Measurements from ENCODE around the gene COPS4.
"Not testable (repeated sequence)": the region's sequence is repeated elsewhere in the genome, so short reads cannot be mapped to it uniquely, and the experiment has no call there.

Gene COPS4

GRCh38 chr4:83034630-83035494 is at the start of gene COPS4:
COPS4 (plus strand) TSS chr4:83035183; CDS start chr4:83035225, 42 bp downstream.
- DNase-seq (ENCODE audit: extremely low read depth in 1 of 2, low read depth in 1 of 2) = peak; percentile 87 to 96

DNA sequence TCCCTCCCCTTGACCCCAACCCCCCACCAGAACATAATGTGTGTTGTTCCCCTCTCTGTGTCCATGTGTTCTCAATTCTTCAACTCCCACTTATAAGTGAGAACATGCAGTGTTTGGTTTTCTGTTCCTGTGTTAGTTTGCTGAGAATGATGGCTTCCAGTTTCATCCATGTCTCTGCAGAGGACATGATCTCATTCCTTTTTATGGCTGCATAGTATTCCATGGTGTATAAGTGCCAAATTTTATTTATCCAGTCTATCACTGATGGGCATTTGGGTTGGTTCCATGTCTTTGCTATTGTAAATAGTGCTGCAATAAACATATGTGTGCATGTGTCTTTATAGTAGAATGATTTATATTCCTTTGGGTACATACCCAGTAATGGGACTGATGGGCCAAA is 47.5 kb upstream of the COPS4 start:
- not testable (repeated sequence) for DNase-seq (ENCODE audit: extremely low read depth in 1 of 2, low read depth in 1 of 2)

- no peak for DNase-seq (ENCODE audit: extremely low read depth in 1 of 2, low read depth in 1 of 2)
These were observed 46.6 kb upstream of the COPS4 start for GRCh38 chr4:82988323-82988832.

DNA sequence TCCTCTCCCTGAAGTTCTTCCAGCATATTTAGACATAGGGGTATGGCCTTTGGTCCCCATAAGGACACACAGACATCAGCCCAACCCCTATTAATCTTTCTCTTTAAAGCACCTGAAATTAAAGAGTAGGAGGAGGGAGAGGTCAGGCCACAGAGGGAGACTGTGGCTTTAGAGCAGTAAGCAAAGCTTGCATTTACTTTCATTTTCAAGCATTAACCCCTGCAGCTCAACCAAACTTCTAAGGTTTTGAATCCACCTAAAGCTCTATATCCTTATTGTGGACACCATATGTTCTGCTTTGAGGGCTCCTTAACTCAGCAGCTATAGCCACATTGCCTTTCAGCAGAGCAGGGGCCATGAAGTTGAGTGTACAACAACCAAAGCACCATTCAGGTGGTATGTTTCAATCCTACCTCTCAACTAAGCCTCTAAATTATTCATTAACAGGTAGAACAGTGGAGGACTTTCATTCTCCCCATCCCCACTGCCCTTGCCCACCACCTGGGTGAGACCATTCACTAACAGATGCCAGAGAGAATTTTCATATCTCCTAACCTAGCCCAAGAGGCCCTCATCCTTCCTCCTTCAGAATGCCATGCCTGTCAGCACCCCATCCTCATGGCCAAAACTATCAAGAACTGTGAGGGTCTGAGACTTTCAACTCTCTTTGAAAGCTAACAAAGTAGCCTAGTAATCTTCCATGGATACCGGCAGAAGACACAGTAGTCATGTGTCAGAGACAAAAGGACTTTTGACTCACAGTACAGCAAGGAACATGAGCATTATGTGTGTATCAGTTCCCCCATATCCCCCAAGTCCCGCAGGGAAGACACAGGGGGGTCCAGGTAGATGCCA is 45.2 kb upstream of the COPS4 start:
- DNase-seq (ENCODE audit: extremely low read depth in 1 of 2, low read depth in 1 of 2) = no peak

- no peak for DNase-seq (ENCODE audit: extremely low read depth in 1 of 2, low read depth in 1 of 2)
These were observed 40.1 kb upstream of the COPS4 start for GRCh38 chr4:82994834-82995233.

DNA sequence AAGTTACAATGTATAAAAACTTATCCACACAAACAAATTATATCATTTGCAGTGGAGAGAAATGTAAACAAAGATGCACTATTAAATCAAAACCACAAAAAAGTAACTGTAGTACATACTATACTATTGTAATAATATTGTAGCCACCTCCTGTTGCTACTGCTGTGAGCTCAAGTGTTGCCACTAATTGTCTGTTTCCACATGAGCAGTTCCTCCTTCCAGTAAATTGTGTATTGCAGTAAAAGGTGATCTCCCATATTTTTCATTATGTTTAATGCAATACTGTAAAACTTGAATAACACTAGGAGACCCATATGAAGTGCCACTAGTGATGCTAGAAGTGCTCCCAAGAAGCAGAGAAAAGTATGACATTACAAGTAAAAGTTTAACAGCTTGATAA is 36.1 kb upstream of the COPS4 start:
- DNase-seq (ENCODE audit: extremely low read depth in 1 of 2, low read depth in 1 of 2) = no peak

GRCh38 chr4:83002329-83002728 is 32.7 kb upstream of the COPS4 start:
- no peak for DNase-seq (ENCODE audit: extremely low read depth in 1 of 2, low read depth in 1 of 2)

GRCh38 chr4:83003044-83003791 is 31.8 kb upstream of the COPS4 start:
- not testable (repeated sequence) for DNase-seq (ENCODE audit: extremely low read depth in 1 of 2, low read depth in 1 of 2)

- no peak for DNase-seq (ENCODE audit: extremely low read depth in 1 of 2, low read depth in 1 of 2)
These were observed 25.5 kb upstream of the COPS4 start for GRCh38 chr4:83009529-83009928.

GRCh38 chr4:83010111-83010521 is 24.9 kb upstream of the COPS4 start:
- DNase-seq (ENCODE audit: extremely low read depth in 1 of 2, low read depth in 1 of 2) = no peak

DNA sequence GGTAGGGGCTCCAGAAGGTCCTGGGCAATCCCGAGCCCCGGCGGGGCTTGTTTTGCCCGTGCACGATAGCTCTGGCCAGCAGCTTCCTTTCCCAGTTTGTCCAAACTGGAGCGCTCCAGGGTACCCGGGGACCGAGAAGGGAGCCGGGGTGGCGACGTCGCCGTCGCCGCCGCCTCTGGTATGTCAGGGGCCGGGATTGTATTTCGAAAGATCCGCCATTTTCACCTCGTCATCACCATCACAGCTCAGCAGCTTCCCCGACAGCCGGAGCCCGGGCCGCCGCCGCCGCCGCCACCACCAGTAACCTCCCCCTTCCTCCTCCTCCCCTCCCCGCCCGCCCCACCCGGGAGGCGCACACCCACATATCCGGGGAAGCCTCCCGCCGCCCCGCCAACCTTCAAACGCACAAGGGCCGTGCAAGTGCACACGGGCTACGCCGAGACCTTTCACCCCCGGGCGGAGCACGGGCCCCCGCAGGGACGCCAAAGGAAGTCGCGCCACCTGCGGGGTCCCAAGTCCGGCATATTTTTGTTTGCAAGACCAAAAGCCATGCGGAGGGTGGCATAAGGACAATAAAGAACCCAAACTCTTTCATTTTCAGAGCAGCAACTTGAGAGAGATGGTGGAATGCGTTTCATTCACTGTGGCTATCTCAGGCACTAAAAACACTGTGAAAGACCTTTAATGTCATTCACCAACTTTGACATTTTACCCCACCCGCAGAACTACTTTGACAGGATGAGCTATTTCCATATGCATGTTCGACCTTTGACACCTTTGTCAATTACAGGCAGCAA is 24.3 kb upstream of the COPS4 start, which contains the start of gene LIN54:
Gene LIN54, minus strand, starts transcription at position 302 of the 797 bp plus-strand sequence. CDS start 25,979 bp downstream, outside the sequence.
- peak; percentile 68 to 77 for DNase-seq (ENCODE audit: extremely low read depth in 1 of 2, low read depth in 1 of 2)

DNA sequence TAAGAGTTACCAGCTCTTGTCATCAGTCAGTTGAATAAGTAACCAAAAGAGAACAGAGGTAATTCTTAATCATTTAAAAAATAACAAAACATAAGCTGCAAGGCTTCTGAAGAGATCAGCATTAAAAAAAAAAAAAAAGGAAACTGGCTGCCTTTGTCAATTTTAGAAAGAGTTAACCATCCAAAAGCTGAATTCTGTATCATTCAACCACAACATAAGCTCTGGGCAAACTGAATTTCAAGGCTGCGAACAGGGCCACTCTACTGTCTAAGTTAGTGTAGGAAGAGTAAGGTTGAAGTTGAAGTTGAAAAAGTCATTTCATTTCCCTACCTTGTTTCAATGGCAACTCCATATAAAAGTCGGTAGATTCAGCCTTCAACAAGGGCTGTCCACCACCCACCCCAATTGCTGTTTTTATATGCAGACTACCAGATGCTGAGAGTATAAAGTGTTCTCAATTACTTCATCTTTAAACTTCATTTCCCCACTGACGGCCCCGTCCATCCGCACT is 23.2 kb upstream of the COPS4 start:
- DNase-seq (ENCODE audit: extremely low read depth in 1 of 2, low read depth in 1 of 2) = no peak

GRCh38 chr4:83012200-83012686 is 22.7 kb upstream of the COPS4 start:
- DNase-seq (ENCODE audit: extremely low read depth in 1 of 2, low read depth in 1 of 2) = no peak

GRCh38 chr4:83012687-83013419 is 22.1 kb upstream of the COPS4 start:
- peak; percentile 93 to 96 for DNase-seq (ENCODE audit: extremely low read depth in 1 of 2, low read depth in 1 of 2)

GRCh38 chr4:83013420-83013867 is 21.5 kb upstream of the COPS4 start:
- no peak for DNase-seq (ENCODE audit: extremely low read depth in 1 of 2, low read depth in 1 of 2)

GRCh38 chr4:83013902-83014301 is 21.1 kb upstream of the COPS4 start:
- DNase-seq (ENCODE audit: extremely low read depth in 1 of 2, low read depth in 1 of 2) = no peak

DNA sequence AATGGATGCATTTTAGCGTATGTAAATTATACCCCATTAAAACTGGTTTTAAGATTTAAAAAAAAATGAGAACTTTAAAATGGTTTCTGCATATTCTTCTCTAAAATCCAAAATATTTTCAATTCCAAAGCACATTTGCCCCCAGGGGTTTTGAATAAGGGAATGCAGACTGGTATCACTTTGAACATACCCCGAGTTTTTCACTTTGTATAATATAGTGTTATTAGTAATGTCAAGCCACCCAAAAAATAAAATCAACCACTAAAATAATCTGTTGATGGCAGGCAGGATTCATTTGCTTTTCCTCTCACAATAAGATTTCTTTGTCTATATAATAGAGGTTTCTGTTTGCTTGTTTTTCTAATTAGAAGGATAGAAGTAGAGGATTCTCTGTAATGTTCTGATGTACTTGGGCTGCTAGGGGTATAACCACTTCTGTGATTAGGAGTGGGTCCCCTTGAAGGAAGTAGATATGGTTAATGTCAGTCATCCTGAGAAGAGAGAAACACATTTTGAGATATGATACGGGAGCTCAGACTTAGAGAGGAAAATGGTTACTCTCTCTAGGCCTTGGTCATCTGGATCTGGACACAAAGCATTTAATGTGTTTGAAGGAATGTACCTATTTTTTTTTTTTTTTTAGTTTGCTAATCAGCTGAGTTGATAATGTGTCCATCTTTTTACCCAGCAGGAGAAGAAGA is 15.0 kb upstream of the COPS4 start:
- no peak for DNase-seq (ENCODE audit: extremely low read depth in 1 of 2, low read depth in 1 of 2)

All from stimulated activated CD8-positive, alpha-beta memory T cell treated with anti-CD3 and anti-CD28 coated beads, Interleukin-7, amount 100 ng/mL, for 48 hours (primary cell).